Chondrocyte (in vitro differentiated cells): ENCODE data around the gene ZNF536. TPM values are rescaled to one million over a fixed set of nuclear protein-coding genes. Genes with fewer than 3 reads are reported as not detected.
"Not testable (repeated sequence)": the region's sequence is repeated elsewhere in the genome, so short reads cannot be mapped to it uniquely, and the experiment has no call there.

Experiments
- DNase-seq: peaks from one replicate; pipeline ENCODE4 v3.0.0; 2021; ENCODE audit warnings: mixed read lengths, low spot score
- H3K27ac Mint-ChIP-seq: one replicate; pipeline ENCODE4 v1.8.0; 2021; ENCODE audit warnings: mild to moderate bottlenecking, moderate library complexity, mixed read lengths; ENCODE audit not compliant: unreplicated experiment
- H3K27me3 Mint-ChIP-seq: 2 replicates; pipeline ENCODE4 v1.8.0; 2021; ENCODE audit warnings: low read depth, mixed read lengths
- H3K36me3 Mint-ChIP-seq: 2 replicates; pipeline ENCODE4 v1.8.0; 2021; ENCODE audit warnings: low read depth, mixed read lengths
- H3K4me1 Mint-ChIP-seq: 2 replicates; pipeline ENCODE4 v1.8.0; 2021; ENCODE audit warnings: low read depth, mild to moderate bottlenecking, mixed read lengths
- H3K4me3 Mint-ChIP-seq: one replicate; pipeline ENCODE4 v1.8.0; 2021; ENCODE audit warnings: mild to moderate bottlenecking, moderate library complexity, mixed read lengths; ENCODE audit not compliant: unreplicated experiment
- H3K9me3 Mint-ChIP-seq: 2 replicates; pipeline ENCODE4 v1.8.0; 2021; ENCODE audit warnings: low read depth, mixed read lengths
- total RNA-seq: library from RNA; stranded (reverse); gene quantifications from 3 replicates; pipeline ENCODE4 v1.2.1, GENCODE V29; 2021
- TF ChIP-seq, protein P1 (sequence below): fragments of 200-600 bp; sonication (generic); IDR thresholded peaks from 2 replicates; pipeline ENCODE4 v1.5.0; 2021; ENCODE audit warnings: antibody characterized with exemption, mild to moderate bottlenecking, moderate library complexity

Gene ZNF536
- total RNA-seq, 1 donor from 2014 or later = not detected

DNA sequence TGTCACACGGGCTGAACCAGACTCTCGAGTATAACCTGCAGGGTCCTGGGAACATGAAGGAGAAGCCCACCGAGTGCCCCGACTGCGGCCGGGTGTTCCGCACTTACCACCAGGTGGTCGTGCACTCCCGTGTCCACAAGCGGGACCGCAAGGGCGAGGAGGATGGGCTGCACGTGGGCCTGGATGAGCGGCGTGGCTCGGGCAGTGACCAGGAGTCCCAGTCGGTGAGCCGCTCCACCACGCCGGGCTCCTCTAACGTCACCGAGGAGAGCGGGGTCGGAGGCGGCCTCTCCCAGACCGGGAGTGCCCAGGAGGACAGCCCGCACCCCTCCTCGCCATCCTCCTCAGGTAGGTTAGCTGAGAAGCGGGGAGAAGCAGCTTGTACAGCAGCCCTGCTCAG lies 73.2 kb downstream of the ZNF536 start:
- H3K4me3 Mint-ChIP-seq = no peak overlapping the region
- no peaks in the 10 kb centered on the region for H3K4me1 Mint-ChIP-seq
- no peak overlapping the region for H3K27ac Mint-ChIP-seq
- H3K9me3 Mint-ChIP-seq = peaks cover 13% of the 10 kb centered on the region
- no peak for DNase-seq
- no peaks in the 10 kb centered on the region for H3K36me3 Mint-ChIP-seq
- TF ChIP-seq, protein P1, sequence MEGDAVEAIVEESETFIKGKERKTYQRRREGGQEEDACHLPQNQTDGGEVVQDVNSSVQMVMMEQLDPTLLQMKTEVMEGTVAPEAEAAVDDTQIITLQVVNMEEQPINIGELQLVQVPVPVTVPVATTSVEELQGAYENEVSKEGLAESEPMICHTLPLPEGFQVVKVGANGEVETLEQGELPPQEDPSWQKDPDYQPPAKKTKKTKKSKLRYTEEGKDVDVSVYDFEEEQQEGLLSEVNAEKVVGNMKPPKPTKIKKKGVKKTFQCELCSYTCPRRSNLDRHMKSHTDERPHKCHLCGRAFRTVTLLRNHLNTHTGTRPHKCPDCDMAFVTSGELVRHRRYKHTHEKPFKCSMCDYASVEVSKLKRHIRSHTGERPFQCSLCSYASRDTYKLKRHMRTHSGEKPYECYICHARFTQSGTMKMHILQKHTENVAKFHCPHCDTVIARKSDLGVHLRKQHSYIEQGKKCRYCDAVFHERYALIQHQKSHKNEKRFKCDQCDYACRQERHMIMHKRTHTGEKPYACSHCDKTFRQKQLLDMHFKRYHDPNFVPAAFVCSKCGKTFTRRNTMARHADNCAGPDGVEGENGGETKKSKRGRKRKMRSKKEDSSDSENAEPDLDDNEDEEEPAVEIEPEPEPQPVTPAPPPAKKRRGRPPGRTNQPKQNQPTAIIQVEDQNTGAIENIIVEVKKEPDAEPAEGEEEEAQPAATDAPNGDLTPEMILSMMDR = no peak
- H3K27me3 Mint-ChIP-seq = peaks cover 5% of the 10 kb centered on the region

DNA sequence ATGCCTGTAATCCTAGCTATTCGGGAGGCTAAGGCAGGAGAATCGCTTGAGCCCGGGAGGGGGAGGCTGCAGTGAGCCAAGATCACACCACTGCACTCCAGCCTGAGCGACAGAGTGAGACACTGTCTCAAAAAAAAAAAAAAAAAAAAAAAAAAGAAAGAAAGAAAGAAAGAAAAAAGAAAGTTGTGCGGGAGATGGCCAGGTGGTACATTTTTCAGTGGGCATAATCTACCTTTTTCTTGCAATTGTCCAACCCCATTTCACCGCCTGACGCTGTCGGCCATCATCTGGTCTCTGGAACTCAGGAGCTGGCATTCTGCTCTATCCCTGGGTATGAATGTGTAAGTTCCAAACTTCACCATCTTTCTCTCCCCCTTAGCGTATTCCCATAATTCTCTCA lies 73.9 kb downstream of the ZNF536 start:
- H3K36me3 Mint-ChIP-seq, H3K27me3 Mint-ChIP-seq, H3K4me1 Mint-ChIP-seq, H3K4me3 Mint-ChIP-seq, H3K27ac Mint-ChIP-seq, H3K9me3 Mint-ChIP-seq, DNase-seq: not testable (repeated sequence)

DNA sequence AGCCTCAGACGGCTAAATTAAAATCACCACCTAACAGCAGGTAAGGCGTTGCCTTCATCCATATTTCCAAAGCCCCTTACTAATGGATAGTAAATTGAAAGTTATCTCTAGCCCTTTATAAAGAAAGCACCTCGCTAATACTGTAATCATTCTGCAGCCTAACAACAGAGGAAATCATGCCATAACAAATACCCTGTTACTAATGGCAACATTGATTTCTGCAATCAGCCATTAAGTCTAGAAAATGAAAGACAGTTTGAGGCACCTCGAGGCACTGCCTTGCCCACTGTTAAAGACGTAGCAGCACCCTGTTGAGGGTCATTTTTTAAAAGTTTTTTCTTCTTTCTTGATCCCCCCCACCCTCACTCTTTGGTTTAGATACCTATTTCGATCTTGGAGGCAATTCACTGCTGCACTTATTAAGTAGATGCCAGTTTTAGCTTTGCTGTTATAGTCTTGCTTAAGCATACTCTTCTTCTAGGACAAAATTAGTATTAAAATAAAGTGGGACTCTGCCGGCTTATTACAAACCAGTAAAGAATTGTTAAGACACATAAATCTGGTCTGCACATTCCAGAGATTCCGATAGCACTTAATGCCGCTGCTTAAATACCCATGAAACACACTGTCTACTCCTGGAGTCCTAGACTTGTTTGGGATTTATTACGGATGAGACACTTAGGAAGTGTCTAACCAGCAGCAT lies 74.8 kb downstream of the ZNF536 start:
- DNase-seq = no peak
- Mint-ChIP-seq H3K9me3 (peaks cover 7% of the 10 kb centered on the region), H3K27ac (no peak overlapping the region), H3K4me1 (no peaks in the 10 kb centered on the region), H3K36me3 (no peaks in the 10 kb centered on the region), H3K4me3 (no peak overlapping the region), H3K27me3 (peaks cover 5% of the 10 kb centered on the region)
- TF ChIP-seq, protein P1 = no peak

DNA sequence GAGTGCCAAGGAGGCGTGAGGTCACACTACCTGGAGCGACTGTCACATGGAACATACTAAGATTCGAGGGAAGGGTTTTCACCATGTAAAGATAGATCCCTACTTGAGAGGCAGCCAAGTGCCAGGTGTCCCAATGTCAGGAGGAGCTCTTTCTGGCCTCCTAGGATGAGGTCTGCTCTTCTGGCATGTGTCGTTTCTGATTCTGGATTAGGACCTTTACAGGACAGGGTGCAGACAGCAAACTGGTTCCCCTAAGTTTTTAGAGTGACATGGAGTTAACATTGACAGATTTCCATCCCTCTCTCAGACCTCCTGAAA lies 75.3 kb downstream of the ZNF536 start:
- H3K27me3 Mint-ChIP-seq = peaks cover 5% of the 10 kb centered on the region
- TF ChIP-seq, protein P1 = no peak
- peaks cover 10% of the 10 kb centered on the region for H3K9me3 Mint-ChIP-seq
- H3K27ac Mint-ChIP-seq = no peak overlapping the region
- no peaks in the 10 kb centered on the region for H3K36me3 Mint-ChIP-seq
- no peak overlapping the region for H3K4me3 Mint-ChIP-seq
- H3K4me1 Mint-ChIP-seq = no peaks in the 10 kb centered on the region
- DNase-seq = no peak

DNA sequence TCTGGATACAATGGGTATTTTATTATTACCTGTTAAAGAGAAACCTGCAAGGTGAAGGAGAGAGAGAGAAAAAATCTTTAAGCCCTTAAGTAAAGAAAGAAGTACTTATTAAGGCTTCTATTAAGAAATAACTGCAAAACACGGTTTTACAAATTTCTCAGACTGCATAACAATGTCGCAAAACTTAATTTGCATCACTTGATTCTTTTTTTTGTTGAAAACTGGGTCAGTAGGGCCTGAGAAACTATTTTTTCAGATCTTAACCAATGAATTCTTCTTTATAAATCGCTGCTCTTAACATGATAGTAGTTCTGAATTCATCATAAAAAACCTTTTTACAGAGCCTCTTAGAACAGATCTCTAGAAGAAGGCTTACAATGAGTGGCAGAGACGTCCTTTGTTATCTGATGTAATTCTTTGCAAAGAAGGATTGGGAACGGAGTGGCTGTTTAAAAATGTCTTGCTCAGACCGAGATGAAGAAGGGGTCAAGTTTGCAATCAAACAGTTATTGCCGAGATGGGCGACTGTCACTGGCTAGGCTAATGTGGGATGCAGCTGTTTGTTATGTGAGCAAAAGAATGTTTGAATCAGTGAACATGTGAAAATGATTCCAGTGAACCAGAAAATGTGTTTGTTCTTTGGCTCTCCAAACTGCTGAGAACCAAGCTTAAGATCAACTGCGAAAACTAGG lies 76.3 kb downstream of the ZNF536 start:
- Mint-ChIP-seq H3K4me3 (no peak overlapping the region), H3K36me3 (no peaks in the 10 kb centered on the region), H3K27ac (no peak overlapping the region), H3K27me3 (peaks cover 5% of the 10 kb centered on the region), H3K4me1 (no peaks in the 10 kb centered on the region), H3K9me3 (peaks cover 9% of the 10 kb centered on the region)
- DNase-seq = no peak
- TF ChIP-seq, protein P1 = no peak
